Dermis microvascular lymphatic vessel endothelial cell (primary cell): Measurements from ENCODE around the gene IRAK2. TPM values are rescaled to one million over a fixed set of nuclear protein-coding genes. Genes with fewer than 3 reads are reported as not detected.

Experiments used
- DNase-seq, 2 donors: peaks; one replicate each; pipeline versions ENCODE4 v3.0.0 to v3.0.0-alpha.2; 2010; ENCODE audit warnings: low read depth in 2 of 2
- total RNA-seq: library from RNA; depleted of rRNA; stranded (reverse); fragments of >200 nt; gene quantifications from 2 replicates; pipeline ENCODE4 v1.2.1, GENCODE V29; 2014

The IRAK2 gene
- total RNA-seq, 1 donor from 2014 or later: 60.3 TPM

DNA sequence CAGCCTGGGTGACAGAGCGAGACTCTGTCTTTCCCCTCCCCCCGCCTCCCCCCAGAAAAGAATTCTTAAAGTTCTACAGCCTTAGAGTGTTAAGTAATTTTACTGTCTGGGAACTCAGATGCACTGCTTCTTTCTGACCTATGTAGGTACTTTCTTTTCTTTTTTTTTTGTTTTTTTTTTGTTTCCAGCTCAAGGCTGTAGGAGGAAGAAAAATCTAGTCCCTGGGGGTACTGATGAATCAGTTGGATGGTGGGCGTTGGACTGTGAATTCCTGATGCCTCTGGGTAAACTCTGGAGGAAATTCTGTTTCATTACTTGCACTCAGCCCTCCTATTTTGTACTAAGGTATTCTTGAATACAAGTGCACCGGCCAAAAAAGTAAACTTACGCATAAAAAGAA is 117.2 kb downstream of the IRAK2 start:
- no peak for DNase-seq

- no peak for DNase-seq
Observed at GRCh38 chr3:10283638-10284037, 118.9 kb downstream of the IRAK2 start.

DNA sequence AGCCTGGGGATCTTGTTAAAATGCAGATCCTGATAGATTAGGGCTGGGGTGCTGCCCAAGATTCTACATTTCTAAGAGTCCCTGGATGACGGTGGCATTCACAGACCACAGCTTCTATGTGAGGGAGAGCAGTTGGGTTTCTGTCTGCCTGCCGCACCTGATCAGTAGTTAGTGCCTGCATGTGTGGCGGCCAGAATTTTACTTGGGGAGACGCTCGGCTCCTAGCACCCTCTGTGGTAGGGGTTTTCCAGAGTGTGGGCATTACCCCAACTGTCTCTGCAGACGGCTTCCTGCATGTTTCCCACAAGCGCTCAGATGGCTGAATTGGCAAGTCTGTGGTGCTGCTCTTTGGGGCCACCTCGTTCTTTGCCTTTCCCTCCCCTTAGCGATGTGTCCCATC is 119.8 kb downstream of the IRAK2 start:
- DNase-seq: no peak

GRCh38 chr3:10285272-10286132 is 120.8 kb downstream of the IRAK2 start:
- DNase-seq: no peak

GRCh38 chr3:10286133-10286524 is 121.4 kb downstream of the IRAK2 start:
- no peak for DNase-seq

DNA sequence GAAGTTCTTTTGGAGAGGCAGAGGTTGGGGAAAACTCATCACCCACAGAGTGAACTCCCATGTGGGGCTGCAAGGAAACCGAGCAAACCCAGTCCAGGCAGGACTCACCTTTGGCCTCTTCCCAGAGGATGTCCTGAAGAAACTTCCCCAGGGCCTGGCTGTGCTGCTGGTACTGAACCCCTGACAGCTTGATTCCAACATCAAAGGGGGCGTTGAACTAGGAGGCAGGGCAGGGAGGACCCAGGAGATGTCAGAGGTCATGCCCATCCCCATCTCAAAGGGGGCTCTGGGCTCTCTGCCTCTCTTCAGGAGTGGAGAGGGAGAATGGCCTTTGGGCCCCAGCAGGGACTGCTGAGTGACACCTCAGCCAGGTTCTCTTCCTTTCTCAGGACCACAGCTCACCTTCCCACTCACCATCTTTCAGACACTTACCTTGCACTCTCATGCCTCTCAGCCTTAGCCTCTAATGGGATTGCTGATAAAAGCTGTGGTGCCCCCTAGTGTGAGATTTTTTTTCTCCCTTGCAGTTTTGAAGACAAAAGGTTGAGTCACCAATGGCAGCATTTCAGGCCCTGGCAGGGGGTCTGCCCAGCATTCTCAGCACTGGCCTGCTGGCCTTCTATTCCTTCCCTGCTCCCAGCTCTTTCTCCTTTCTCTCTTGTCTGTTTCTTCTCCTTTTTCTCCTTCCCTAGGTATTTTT is 122.0 kb downstream of the IRAK2 start:
- DNase-seq: peak; percentile 58 to 89

DNA sequence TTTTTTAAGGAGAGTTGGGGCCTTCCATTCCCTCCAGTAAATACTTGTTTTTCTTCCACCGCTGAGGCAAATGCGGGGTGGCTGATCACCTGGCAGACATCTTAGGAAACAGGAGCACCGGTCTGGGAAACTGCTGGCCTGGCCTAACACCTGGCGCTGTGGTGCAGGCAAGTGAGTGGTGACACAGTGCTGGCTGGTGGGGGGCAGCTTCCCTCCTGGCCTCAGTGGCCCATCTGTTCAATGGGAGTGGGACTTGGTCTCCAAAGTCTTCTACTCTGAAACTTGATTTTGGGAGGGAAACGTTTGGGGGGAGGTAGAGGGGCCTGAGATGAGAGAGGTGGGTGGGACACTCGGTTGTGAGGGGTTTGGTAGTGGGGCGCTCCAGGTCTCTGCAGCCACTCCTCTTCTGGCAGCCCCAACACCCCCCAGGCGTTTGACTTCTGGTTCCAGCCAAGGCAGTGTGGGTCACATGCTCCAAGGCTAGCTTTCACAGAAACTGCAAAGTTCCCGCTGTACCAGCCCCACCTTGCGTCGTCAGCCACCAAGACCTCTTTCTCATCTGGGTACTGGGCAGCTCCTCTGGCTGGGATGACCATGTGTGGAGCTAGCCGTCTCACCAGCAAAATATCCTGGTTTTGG is 123.3 kb downstream of the IRAK2 start:
- no peak for DNase-seq

DNA sequence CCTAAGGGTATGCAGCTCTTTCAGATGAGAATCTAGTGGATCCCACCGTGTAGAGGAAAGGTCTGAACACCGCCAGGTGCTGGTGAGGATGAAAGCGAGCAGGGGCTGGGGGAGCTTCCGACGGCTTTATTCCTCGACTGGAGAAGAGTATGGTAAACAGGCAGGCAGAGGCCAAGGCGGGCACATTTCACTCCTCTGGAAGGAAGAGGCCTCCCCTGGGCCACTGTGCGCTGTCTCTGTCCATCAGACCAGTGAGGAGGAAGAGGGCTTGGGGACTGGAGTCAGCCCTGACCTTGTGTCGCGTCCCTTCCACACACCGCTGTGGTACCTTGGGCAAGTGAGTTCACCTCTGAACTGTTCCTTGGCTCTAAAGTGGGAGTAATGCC is 123.8 kb downstream of the IRAK2 start:
- DNase-seq: no peak

DNA sequence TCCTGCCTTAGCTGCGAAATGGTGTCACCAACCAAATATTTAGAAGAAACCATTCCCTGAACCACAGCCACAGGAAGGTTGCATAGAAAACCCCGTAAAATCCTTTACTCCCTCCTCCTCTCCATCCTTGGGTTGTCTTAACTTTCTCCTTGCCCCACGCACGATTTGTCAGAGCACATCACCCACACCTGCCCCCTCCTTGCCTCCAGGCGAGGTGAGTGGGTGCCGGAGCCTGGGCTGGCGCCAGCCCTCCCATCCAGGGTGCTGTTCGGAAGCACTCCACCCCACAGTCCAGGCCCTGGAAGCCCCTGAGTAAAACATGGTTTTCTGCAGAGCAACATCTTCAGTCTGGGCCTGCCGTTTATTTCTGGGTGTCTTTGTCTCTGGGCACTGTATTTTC is 124.4 kb downstream of the IRAK2 start:
- no peak for DNase-seq

- no peak for DNase-seq
Observed at GRCh38 chr3:10289787-10290355, 125.2 kb downstream of the IRAK2 start.

DNA sequence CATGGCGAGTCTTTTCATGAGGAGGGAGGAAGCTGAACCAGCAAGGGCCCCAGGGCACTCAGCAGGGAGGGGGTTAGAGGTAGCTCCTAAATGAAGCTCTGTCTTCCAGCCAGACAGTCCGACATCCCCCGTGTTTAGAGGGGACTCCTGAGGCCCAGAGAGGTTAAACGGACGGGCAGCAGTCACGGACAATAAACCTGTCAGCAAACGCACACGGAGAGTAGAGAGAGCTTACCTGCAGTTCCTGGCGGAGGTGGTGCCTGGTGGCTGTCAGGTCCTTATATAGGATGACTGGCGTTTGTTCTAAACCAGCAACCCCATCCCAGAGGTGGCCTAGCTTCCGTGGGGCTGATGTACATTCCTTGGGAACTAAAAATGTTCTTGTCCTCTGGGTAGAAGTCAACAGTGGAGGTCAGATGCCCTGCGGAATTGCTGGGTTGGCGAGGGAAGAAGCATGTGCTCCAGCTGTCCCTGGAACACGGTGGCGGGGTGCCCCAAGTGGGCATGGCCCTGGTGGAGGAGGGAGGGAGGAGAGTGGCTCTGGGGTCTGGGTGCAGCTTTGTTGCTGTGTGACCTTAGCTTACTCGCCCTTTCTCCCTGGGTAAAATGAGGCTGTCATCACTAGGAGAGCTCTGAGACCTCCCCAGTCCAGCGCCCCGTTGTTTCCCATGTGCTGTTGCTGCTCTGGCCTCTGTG is 125.9 kb downstream of the IRAK2 start:
- no peak for DNase-seq

DNA sequence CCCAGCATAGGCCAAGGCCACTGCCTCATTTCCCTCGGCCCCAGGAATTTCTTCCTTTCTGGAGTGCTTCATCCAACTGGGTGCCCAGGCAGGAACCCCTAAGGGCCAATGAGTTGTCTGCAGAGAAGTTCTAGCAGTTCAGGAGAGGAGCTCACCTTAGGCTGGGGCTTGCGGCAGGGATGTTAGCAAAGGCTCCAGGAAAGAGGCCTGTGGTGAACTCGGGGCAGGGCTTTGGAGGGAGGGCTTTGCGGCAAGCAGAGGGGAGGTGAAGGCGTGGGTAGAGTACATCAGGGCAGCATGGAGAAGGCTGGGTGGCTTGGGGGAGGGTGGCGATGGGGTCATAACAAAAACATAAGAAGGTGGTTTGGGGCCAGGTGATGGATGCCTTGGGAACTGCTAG is 126.9 kb downstream of the IRAK2 start:
- no peak for DNase-seq

DNA sequence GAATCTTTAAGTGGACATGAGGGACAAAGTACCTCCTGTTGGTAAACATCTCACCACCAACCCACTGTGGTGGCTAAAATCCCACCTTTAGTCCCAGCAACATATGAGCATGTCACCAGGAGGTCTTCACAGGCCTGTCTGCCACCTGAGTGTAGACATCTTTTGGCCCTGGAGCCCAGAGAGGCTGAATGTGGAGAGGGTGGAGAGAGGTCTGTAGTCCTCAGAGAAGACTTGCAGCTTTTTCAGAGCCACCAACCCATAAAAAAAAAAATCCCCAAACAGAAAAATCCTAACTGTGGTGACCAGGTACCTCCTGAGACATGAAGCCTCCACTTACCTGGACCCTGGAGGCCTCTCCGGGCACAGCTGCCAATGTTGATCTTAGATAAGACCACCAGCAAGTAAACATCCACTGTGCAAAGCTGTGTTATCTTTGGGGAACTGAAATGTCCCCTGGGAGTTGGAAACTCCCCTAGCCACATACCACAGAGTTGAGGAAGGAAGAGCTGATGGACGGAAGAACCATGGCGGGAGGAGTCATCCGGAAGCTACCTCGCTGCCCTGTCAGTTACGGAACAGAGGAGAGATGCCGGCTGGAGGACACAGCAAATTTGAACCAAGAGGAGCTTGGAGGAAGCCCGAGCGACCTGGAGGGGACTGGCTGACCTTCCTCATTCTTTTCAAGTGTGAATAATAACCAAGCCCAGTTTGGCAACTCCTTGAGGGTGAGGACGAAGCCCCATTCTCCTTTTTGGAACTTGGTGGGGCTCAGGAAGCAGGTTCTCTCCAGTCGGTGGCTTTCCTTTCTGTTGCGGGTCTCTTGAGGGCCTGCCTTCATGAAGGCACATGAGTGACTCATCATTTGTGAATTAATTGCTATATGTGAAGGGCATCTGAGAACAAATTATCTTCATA is 128.0 kb downstream of the IRAK2 start, which contains the start of gene GHRL:
GHRL (minus strand) TSS at position 443 of the 915 bp plus-strand sequence. CDS start 2,767 bp downstream, outside the sequence.
- peak; percentile 30 to 49 for DNase-seq

Other genes with a start within 250 kb of the IRAK2 start
- 16.9 and 25.3 TPM in 2 replicates for gene IL17RC, start 247.8 kb upstream of the IRAK2 start, total RNA-seq
- gene CRELD1, start 231.1 kb upstream of the IRAK2 start, total RNA-seq: 22.0 and 33.5 TPM in 2 replicates
- gene PRRT3, start 212.5 kb upstream of the IRAK2 start, total RNA-seq: 0.51 and 0.63 TPM in 2 replicates
- gene EMC3, start 178.1 kb upstream of the IRAK2 start, total RNA-seq: 38.1 and 44.9 TPM in 2 replicates
- 11.3 and 20.4 TPM in 2 replicates for gene FANCD2, start 138.5 kb upstream of the IRAK2 start, total RNA-seq
- gene FANCD2OS, start 56.7 kb upstream of the IRAK2 start, total RNA-seq: not detected in 2 replicates
- 127 and 138 TPM in 2 replicates for gene BRK1, start 49.2 kb upstream of the IRAK2 start, total RNA-seq
- 42.5 and 48.3 TPM in 2 replicates for gene VHL, start 23.1 kb upstream of the IRAK2 start, total RNA-seq
- gene TATDN2, start 83.5 kb downstream of the IRAK2 start, total RNA-seq: 10.1 and 12.1 TPM in 2 replicates
- 0.39 and 0.51 TPM in 2 replicates for gene GHRL, start 128.0 kb downstream of the IRAK2 start, total RNA-seq
- gene SEC13, start 156.2 kb downstream of the IRAK2 start, total RNA-seq: 315 and 354 TPM in 2 replicates